SJCRH30 (cell line): ENCODE data around the gene CRACR2B. TPM values are rescaled to one million over a fixed set of nuclear protein-coding genes. Genes with fewer than 3 reads are reported as not detected.

Experiments used
- DNase-seq, 2 experiments: peaks; one replicate each; pipeline ENCODE4 v3.0.0-alpha.2; 2015 to 2020
- H3K27ac ChIP-seq: fragments of 250-450 bp; sonication (Bioruptor Pico); 2 replicates; pipeline ENCODE4 v1.5.1; 2020; ENCODE audit warnings: mild to moderate bottlenecking, moderate library complexity
- H3K27me3 ChIP-seq: fragments of 250-450 bp; sonication (Bioruptor Pico); 2 replicates; pipeline ENCODE4 v1.5.1; 2020; ENCODE audit warnings: mild to moderate bottlenecking, moderate library complexity
- H3K36me3 ChIP-seq: fragments of 250-450 bp; sonication (Bioruptor Pico); 2 replicates; pipeline ENCODE4 v1.5.1; 2020; ENCODE audit warnings: mild to moderate bottlenecking, moderate library complexity
- H3K4me1 ChIP-seq: fragments of 250-450 bp; sonication (Bioruptor Pico); 2 replicates; pipeline ENCODE4 v1.5.1; 2020; ENCODE audit warnings: mild to moderate bottlenecking, moderate library complexity
- H3K4me3 ChIP-seq: fragments of 250-450 bp; sonication (Bioruptor Pico); 2 replicates; pipeline ENCODE4 v1.5.1; 2020; ENCODE audit warnings: mild to moderate bottlenecking, moderate library complexity
- H3K9me3 ChIP-seq: fragments of 250-450 bp; sonication (Bioruptor Pico); replicated peaks from 2 replicates; pipeline ENCODE4 v1.5.1; 2020; ENCODE audit warnings: mild to moderate bottlenecking, moderate library complexity
- total RNA-seq: library from RNA; depleted of rRNA; stranded (reverse); fragments of >200 nt; shearing (Covaris generic); gene quantifications from 2 replicates; pipeline ENCODE4 v1.2.3, GENCODE V29; 2014

Gene CRACR2B
- total RNA-seq, 1 experiment from 2014 or later, result 1.9 TPM

DNA sequence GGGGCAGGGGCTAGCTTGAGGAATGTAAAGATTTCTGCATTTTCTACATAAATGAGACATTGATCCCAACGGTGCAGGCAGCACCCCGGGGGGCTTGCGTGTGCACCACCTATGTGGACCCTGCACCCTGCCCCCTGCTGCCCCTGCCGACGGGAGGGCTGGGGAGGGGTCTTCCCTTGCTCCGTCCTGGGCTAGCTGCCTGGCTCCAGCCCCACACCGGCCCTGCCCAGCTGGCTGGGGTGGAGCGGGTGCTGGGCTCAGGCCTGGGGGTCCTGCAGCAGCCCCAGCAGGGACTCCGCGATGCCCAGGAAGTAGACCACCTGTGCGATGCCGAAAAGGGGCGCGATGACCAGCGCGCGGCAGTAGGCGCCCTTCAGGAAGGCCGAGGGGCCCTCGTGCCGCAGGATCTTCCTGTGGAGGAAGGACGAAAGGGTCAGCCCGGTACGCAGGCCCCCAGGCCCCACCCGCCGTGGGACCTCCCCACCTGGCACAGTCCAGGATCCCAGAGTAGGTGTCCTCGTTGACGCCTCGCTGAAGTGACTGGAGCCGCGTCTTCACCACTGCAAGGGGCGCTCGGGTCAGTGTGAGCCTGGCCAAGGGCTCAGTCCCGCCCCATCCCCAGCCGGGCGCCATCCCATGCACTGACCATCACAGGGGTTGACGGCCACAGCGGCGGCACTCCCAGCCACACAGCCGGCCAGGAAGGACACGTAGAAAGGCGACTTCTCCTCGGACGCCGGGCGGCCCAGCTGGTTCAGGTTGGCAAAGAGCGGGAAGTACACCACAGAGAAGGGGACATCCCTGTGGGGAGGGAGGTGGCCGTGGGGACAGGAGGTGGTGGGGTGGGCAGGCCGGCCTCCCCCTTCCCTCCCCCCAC, 35.8 kb upstream of the CRACR2B start:
- Histone ChIP-seq H3K4me3 (no peak overlapping the region), H3K27me3 (no peaks in the 10 kb centered on the region), H3K27ac (no peak overlapping the region), H3K4me1 (peaks cover 31% of the 10 kb centered on the region), H3K36me3 (no peaks in the 10 kb centered on the region), H3K9me3 (no peaks in the 10 kb centered on the region)
- peak in 1 of 2 experiments; percentile 2 for DNase-seq

DNA sequence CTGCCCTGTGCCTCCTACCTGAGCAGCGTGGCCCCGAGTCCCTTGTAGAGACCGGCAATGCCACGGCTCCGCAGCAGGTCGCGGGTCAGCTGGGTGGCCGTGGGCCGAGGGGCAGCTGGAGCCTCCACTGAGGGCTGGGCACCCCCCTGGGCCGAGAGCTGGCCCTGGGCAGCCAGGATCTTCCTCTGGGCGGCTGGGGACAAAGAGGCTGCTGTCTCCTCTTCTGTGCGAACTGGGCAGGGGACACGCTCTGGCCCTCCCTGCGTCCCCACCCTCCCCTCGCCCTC, 35.2 kb upstream of the CRACR2B start:
- Histone ChIP-seq H3K36me3 (no peaks in the 10 kb centered on the region), H3K9me3 (no peaks in the 10 kb centered on the region), H3K27ac (no peak overlapping the region), H3K27me3 (no peaks in the 10 kb centered on the region), H3K4me1 (peaks cover 32% of the 10 kb centered on the region), H3K4me3 (no peak overlapping the region)
- DNase-seq, result no peak

DNA sequence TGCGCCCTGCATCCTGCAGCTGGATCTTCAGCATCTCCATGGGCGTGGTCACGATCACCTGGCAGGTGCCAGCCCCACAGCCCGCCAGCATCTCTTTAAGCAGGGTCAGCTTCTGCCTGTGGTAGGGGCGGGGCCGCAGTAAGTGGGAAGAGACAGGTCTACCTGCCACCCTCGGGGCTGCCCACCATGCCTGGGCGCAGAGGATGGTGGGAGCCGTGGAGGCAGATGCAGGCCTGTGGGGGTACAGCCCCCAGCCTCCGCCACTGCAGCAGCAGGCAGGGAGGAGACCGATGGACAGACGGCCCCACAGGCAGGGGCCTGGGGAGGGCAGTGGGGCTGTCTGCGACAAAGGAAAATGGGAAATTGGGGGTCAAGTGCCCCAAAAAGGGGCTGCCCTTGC, 34.8 kb upstream of the CRACR2B start:
- Histone ChIP-seq H3K4me1 (peaks cover 32% of the 10 kb centered on the region), H3K4me3 (no peak overlapping the region), H3K9me3 (no peaks in the 10 kb centered on the region), H3K36me3 (no peaks in the 10 kb centered on the region), H3K27ac (no peak overlapping the region), H3K27me3 (no peaks in the 10 kb centered on the region)
- DNase-seq, result no peak

DNA sequence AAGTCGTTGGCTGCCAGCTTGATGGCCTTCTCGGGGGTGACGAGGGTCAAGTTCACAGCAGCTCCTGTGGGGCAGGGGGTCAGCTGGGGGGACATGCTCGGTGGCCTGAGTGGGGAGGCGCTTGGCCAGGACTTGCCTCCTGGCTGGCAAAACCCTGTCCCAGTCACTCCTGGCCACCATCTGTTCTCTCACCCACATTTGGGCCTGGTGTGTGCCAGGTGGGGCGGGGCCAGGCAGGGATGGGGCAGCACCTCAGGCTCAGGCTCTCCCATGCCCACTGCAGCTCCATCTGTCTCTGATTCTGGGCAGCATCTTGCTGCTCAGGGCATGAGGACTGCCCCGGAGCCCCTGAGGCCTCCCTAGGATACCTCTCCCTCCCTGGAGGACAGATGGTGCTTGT, 34.2 kb upstream of the CRACR2B start:
- no peaks in the 10 kb centered on the region for H3K9me3 ChIP-seq
- no peak overlapping the region for H3K4me3 ChIP-seq
- peak in 1 of 2 experiments; percentile 4 for DNase-seq
- no peak overlapping the region for H3K27ac ChIP-seq
- no peaks in the 10 kb centered on the region for H3K27me3 ChIP-seq
- H3K36me3 ChIP-seq, result no peaks in the 10 kb centered on the region
- peaks cover 31% of the 10 kb centered on the region for H3K4me1 ChIP-seq

DNA sequence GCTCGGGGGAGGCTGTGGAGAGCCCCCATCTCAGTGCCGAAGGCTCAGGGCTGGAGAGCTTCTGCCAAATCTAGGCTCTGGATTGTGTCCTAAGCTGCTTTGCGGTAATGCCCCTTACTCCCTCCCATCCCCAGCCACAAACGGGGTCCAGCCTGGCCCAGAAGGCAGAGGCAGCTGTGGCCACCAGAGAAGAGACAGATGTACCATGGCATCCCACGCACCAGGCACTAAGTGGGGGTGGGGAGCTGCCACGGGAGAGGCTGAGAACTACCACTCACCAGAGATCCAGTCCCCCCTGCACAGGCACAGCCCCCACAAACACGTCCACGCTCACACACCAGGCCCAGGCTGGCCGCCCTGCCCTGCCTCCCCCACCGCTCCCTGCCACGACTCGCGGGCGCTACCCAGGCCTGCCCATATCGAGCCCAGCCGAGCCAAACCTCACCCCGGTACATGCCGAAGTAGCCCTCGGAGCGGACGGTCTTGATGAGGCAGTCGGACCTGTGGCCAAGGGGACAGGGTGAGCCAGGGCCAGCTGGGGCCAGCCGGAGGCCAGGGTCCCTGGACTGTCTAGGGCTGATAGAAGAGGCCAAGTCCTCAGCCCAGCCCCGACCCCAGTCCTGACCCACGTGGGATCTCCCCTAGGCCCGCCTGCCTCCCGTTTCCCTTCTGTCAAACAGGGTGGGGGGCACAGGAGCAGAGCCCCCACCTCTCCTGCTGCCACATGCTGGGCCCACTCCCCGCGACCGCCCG, 33.5 kb upstream of the CRACR2B start:
- DNase-seq, result peak in 1 of 2 experiments; percentile 24
- no peak overlapping the region for H3K27ac ChIP-seq
- no peaks in the 10 kb centered on the region for H3K36me3 ChIP-seq
- no peaks in the 10 kb centered on the region for H3K9me3 ChIP-seq
- H3K27me3 ChIP-seq, result no peaks in the 10 kb centered on the region
- no peak overlapping the region for H3K4me3 ChIP-seq
- H3K4me1 ChIP-seq, result peaks cover 25% of the 10 kb centered on the region

- no peaks in the 10 kb centered on the region for H3K36me3 ChIP-seq
- H3K4me3 ChIP-seq, result peak overlapping the region; percentile 71
- H3K27ac ChIP-seq, result peak overlapping the region; percentile 43; the same call in 1 of the 2 replicates
- peaks cover 19% of the 10 kb centered on the region for H3K4me1 ChIP-seq
- DNase-seq, result peak in 1 of 2 experiments; percentile 6
- H3K9me3 ChIP-seq, result no peaks in the 10 kb centered on the region
- no peaks in the 10 kb centered on the region for H3K27me3 ChIP-seq
Observed at GRCh38 chr11:794766-795633, 32.7 kb upstream of the CRACR2B start.

GRCh38 chr11:795634-796564, 31.8 kb upstream of the CRACR2B start:
- H3K9me3 ChIP-seq, result no peaks in the 10 kb centered on the region
- DNase-seq, result peak; percentile 94
- H3K4me3 ChIP-seq, result peak overlapping the region; percentile 71
- H3K27me3 ChIP-seq, result no peaks in the 10 kb centered on the region
- H3K36me3 ChIP-seq, result peaks cover under 1% of the 10 kb centered on the region; the same call in 1 of the 2 replicates
- peaks cover 17% of the 10 kb centered on the region for H3K4me1 ChIP-seq
- H3K27ac ChIP-seq, result peak overlapping the region; percentile 53

GRCh38 chr11:796565-797295, 31.0 kb upstream of the CRACR2B start:
- Histone ChIP-seq H3K27ac (peak overlapping the region; percentile 53), H3K9me3 (no peaks in the 10 kb centered on the region)

DNA sequence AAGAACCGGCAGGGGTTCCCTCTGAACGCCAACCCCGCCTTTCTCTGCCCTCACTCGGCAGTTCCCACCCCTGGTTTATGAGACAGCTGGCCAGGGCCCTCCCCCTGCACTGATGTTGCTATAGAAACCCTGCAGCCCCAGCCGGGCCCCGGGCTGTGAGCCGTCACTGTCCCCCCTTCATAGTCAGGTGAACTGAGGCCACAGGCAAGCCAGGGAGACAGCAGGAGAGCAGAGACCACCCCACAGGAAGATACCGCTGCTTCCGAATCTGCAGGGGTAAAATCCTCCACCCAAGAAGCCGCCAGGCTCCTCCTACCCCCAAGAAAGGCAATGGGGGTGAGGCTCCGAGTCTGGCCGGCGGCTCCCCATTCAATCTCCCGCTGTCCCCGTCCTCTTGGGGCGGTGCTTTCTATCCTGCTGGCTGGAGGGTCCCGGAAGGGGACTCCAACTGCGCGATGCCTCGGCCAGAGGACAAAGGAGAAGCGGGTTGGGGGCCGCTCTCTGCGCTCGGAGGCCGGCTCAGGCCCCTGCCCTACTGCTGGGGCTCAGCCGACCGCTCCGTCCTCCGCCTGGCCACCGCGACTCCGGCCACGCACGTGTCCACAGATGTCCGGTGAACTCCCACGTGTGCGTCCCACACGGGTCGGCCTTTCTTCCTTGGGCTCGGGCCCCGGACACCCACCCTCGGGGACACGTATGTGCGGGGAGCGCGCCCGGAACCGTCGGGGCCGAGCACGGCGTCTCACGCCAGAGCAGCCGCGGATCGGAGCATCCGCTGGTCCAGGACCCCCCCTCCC, 30.2 kb upstream of the CRACR2B start:
- DNase-seq, result peak; percentile 93 to 94
- no peaks in the 10 kb centered on the region for H3K9me3 ChIP-seq
- H3K4me3 ChIP-seq, result peak overlapping the region; percentile 71
- peak overlapping the region; percentile 71 for H3K27ac ChIP-seq
- peaks cover 18% of the 10 kb centered on the region for H3K4me1 ChIP-seq
- peaks cover 4% of the 10 kb centered on the region; the same call in 1 of the 2 replicates for H3K36me3 ChIP-seq
- H3K27me3 ChIP-seq, result no peaks in the 10 kb centered on the region

More at GRCh38 chr11:796565-797295, 31.0 kb upstream of the CRACR2B start:
- H3K36me3 ChIP-seq, result peaks cover 3% of the 10 kb centered on the region; the same call in 1 of the 2 replicates
- peaks cover 17% of the 10 kb centered on the region for H3K4me1 ChIP-seq
- DNase-seq, result no peak
- peak overlapping the region; percentile 71 for H3K4me3 ChIP-seq
- H3K27me3 ChIP-seq, result no peaks in the 10 kb centered on the region

DNA sequence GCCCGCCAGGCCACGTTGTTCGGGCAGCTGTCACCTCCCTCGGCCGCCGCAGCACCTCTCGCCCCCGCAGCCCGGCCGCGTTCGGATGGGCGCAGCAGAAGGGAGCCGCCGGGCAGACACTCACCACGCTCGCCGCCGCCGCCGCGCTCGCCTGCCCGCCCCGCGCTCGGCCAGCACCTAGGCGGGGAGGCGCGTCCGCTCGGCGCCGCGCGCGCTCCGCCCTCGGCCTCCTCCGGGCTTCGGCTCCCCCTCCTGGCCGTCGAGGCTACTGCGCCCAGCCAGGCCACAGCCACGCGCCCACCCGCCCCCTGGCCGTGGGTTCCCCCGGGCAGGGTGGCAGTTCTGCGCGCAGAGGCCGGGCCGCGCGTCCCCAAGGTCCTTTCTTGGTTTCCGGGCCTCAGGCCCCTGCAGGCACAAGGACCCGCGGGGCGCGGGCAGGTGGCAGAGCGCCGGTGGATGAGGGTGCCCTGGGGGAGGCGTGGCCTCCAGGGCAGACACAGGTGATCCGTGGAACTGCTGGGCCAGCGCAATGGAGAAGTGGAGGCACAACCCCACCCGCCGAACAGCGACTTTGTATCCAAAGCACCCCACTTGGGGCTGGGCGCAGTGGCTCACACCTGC, 29.5 kb upstream of the CRACR2B start, which contains the start of gene SLC25A22:
Gene SLC25A22 (minus strand): TSS at position 189 of the 621 bp plus-strand sequence. CDS start 3,275 bp downstream, outside the sequence.
- peak; percentile 79 to 85 for DNase-seq
- Histone ChIP-seq H3K27me3 (no peaks in the 10 kb centered on the region), H3K36me3 (peaks cover 6% of the 10 kb centered on the region; the same call in 1 of the 2 replicates), H3K9me3 (no peaks in the 10 kb centered on the region), H3K27ac (peak within 1 kb of the TSS; percentile 71), H3K4me3 (peak within 1 kb of the TSS; percentile 71), H3K4me1 (peaks cover 24% of the 10 kb centered on the region)

DNA sequence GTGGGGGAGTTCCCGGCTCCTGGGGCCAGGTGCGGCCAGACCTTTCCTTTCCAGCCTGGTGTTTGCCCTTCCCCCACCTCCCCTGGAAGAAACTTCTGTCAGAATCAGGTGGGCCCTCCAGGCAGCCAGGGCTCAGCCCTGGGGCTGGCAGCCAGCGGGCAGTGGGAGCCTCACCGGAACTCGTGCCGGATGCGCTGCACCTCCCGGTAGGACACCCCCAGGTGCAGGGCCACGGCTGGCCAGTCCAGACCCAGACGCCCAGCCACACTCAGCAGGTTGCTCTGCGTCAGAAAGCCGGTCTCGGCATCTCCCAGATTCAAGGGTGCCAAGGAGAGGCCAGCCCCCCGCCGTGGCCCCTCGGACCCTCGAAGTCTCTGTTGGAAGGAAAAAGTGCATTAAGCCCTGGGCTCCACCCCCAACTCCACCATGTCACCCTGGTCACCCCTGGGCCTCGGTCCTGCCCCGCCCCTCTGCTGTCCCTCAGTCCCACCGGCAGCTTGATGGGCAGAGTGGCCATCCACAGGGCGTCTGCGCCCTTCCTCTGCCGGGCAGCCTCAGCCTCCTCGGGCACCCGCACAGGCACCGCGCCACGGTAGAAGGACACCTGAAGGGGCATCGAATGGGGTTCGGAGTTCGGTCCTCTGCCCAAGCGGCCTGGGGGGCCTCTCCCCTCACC, 27.9 kb upstream of the CRACR2B start:
- Histone ChIP-seq H3K27me3 (no peaks in the 10 kb centered on the region), H3K4me1 (peaks cover 31% of the 10 kb centered on the region), H3K36me3 (peaks cover 6% of the 10 kb centered on the region; the same call in 1 of the 2 replicates), H3K4me3 (no peak overlapping the region), H3K9me3 (no peaks in the 10 kb centered on the region), H3K27ac (no peak overlapping the region)
- no peak for DNase-seq
